Cardiac muscle cell (in vitro differentiated cells and primary cell): Measurements from ENCODE around the gene ELOVL1. TPM values are rescaled to one million over a fixed set of nuclear protein-coding genes. Genes with fewer than 3 reads are reported as not detected.

Source experiments
- DNase-seq, 2 donors: peaks; one replicate each; pipeline versions ENCODE4 v3.0.0 to v3.0.0-alpha.2; 2010 to 2017; ENCODE audit warnings: low read depth in 1 of 2, low spot score in 1 of 2
- H3K27ac ChIP-seq: fragments of 200-600 bp; sonication (generic); 2 replicates; pipeline ENCODE4 v1.5.1; 2016
- H3K27me3 ChIP-seq: fragments of 200-600 bp; sonication (generic); 2 replicates; pipeline ENCODE4 v1.6.0; 2016; ENCODE audit warnings: control low read depth
- H3K36me3 ChIP-seq: fragments of 200-600 bp; sonication (generic); 2 replicates; pipeline ENCODE4 v1.5.1; 2016; ENCODE audit warnings: control low read depth
- H3K4me1 ChIP-seq: fragments of 200-600 bp; sonication (generic); 2 replicates; pipeline ENCODE4 v1.8.1; 2017; ENCODE audit warnings: low read depth, mild to moderate bottlenecking, mixed run types
- H3K4me3 ChIP-seq: fragments of 200-600 bp; sonication (generic); 2 replicates; pipeline ENCODE4 v1.5.1; 2016; ENCODE audit warnings: mild to moderate bottlenecking
- H3K9me3 ChIP-seq: fragments of 200-600 bp; sonication (generic); 2 replicates; pipeline ENCODE4 v1.5.1; 2017; ENCODE audit warnings: low read depth, mild to moderate bottlenecking, control low read depth
- polyA plus RNA-seq: library from polyadenylated mRNA; unstranded; fragments of >200 nt; fragmentation: Nextera tagmentation; extraction: Ambion mirVana; gene quantifications from 2 replicates; pipeline ENCODE4 v1.2.1, GENCODE V29; 2016
- total RNA-seq: library from RNA; depleted of rRNA; stranded (reverse); fragments of >200 nt; gene quantifications from 2 replicates; pipeline ENCODE4 v1.2.3, GENCODE V29; 2016
- TF ChIP-seq, protein P1 (sequence below): IDR thresholded peaks from 2 replicates; pipeline ENCODE4 v1.5.1; 2012; ENCODE audit warnings: low read depth, mild to moderate bottlenecking, low read length

The ELOVL1 gene
- total and polyA plus RNA-seq, 2 experiments from 2014 or later: 18.5 to 50.0 TPM

GRCh38 chr1:43329995-43330751 lies 37.6 kb downstream of the ELOVL1 start:
- Histone ChIP-seq H3K4me3 (no peak overlapping the region), H3K27ac (no peak overlapping the region), H3K9me3 (no peaks in the 10 kb centered on the region), H3K36me3 (no peaks in the 10 kb centered on the region), H3K4me1 (peaks cover 13% of the 10 kb centered on the region), H3K27me3 (no peaks in the 10 kb centered on the region)
- DNase-seq: peak in 1 of 2 donors; percentile 91
- TF ChIP-seq, protein P1, sequence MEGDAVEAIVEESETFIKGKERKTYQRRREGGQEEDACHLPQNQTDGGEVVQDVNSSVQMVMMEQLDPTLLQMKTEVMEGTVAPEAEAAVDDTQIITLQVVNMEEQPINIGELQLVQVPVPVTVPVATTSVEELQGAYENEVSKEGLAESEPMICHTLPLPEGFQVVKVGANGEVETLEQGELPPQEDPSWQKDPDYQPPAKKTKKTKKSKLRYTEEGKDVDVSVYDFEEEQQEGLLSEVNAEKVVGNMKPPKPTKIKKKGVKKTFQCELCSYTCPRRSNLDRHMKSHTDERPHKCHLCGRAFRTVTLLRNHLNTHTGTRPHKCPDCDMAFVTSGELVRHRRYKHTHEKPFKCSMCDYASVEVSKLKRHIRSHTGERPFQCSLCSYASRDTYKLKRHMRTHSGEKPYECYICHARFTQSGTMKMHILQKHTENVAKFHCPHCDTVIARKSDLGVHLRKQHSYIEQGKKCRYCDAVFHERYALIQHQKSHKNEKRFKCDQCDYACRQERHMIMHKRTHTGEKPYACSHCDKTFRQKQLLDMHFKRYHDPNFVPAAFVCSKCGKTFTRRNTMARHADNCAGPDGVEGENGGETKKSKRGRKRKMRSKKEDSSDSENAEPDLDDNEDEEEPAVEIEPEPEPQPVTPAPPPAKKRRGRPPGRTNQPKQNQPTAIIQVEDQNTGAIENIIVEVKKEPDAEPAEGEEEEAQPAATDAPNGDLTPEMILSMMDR: no peak

DNA sequence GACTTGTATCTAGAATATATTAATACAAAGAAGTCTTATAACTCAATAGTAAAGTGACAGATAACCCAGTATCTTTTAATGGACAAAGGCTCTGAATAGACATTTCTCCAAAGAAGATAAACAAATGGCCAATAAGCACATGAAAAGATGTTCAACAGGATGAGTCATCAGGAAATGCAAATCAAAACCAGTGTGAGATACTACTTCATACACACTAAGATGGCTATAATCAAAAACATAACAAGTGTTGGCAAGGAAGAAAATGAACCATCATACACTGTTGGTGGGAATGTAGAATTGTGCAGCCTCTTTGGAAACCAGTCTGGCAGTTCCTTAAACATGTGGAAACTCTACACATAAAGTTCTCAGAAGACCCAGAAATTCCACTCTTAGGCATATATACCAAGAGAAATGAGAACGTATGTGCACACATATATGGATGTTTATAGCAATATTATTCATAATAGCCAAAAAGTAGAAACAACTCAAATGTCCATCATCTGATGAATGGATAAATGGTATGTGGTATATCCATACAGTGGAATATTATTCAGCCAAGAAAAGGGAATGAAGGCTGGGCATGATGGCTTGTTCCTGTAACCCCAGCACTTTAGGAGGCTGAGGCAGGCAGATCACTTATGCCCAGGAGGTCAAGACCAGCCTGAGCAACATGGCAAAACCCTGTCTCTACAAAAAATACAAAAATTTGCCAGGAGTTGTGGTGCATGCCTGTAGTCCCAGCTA lies 40.1 kb downstream of the ELOVL1 start:
- TF ChIP-seq, protein P1: no peak
- Histone ChIP-seq H3K27ac (no peak overlapping the region), H3K36me3 (no peaks in the 10 kb centered on the region), H3K4me3 (no peak overlapping the region), H3K4me1 (no peaks in the 10 kb centered on the region), H3K27me3 (no peaks in the 10 kb centered on the region), H3K9me3 (no peaks in the 10 kb centered on the region)
- no peak for DNase-seq

- TF ChIP-seq, protein P1: no peak
Observed at GRCh38 chr1:43325381-43325780, 42.4 kb downstream of the ELOVL1 start.

DNA sequence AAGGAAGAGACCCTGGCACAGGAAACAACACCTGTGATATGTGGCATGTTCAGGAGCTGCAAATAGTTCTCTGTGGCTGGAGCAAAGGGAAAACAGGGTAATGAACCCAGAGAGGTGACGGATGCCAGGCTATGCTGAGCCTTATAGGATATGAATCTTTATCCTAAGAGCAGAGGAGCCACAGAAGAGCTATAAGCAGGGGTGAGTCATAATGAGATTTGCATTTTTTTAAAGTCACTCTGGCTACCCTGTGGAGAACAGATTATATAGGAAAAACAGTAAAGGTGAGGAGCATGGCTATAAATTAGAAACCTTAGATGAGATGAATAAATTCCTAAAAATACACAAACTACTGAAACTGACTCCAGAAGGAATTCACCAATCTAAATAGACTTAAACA lies 43.0 kb downstream of the ELOVL1 start:
- H3K9me3 ChIP-seq: no peaks in the 10 kb centered on the region
- no peak for DNase-seq
- no peak overlapping the region for H3K4me3 ChIP-seq
- no peaks in the 10 kb centered on the region for H3K4me1 ChIP-seq
- no peak overlapping the region for H3K27ac ChIP-seq
- no peaks in the 10 kb centered on the region for H3K36me3 ChIP-seq
- no peaks in the 10 kb centered on the region for H3K27me3 ChIP-seq
- TF ChIP-seq, protein P1: no peak

More at GRCh38 chr1:43325381-43325780, 42.4 kb downstream of the ELOVL1 start:
- Histone ChIP-seq H3K27me3 (no peaks in the 10 kb centered on the region), H3K4me1 (no peaks in the 10 kb centered on the region), H3K4me3 (no peak overlapping the region), H3K9me3 (no peaks in the 10 kb centered on the region), H3K27ac (no peak overlapping the region), H3K36me3 (no peaks in the 10 kb centered on the region)
- DNase-seq: no peak

- Histone ChIP-seq H3K4me3 (no peak overlapping the region), H3K27me3 (no peaks in the 10 kb centered on the region), H3K9me3 (no peaks in the 10 kb centered on the region), H3K36me3 (no peaks in the 10 kb centered on the region), H3K27ac (no peak overlapping the region), H3K4me1 (no peaks in the 10 kb centered on the region)
- no peak for DNase-seq
- TF ChIP-seq, protein P1: no peak
Observed at GRCh38 chr1:43322506-43322905, 45.3 kb downstream of the ELOVL1 start.
